BJ (cell line): ENCODE measurements around the gene TMEM221. TPM values are rescaled to one million over a fixed set of nuclear protein-coding genes. Genes with fewer than 3 reads are reported as not detected.

Source experiments
- CTCF ChIA-PET: fragments of 350-600 bp; formaldehyde crosslinking; extraction: SDS; loops from one replicate; lab custom pipeline; 2021; ENCODE audit warnings: antibody characterized with exemption, inconsistent platforms; lab: Yijun Ruan, JAX
- POLR2A ChIA-PET: fragments of 300-600 bp; sonication (Branson Sonifier 250); formaldehyde crosslinking; extraction: SDS; loops from one replicate; lab custom pipeline; 2021; ENCODE audit warnings: antibody characterized with exemption; lab: Charles Lee
- DNase-seq: peaks from one replicate; pipeline ENCODE4 v3.0.0-alpha.2; 2011; ENCODE audit warnings: low read depth
- H3K27me3 ChIP-seq: 2 replicates; pipeline ENCODE4 v1.6.0; 2011; ENCODE audit warnings: low read length; ENCODE audit not compliant: control insufficient read depth, insufficient read depth
- H3K36me3 ChIP-seq: 2 replicates; pipeline ENCODE4 v1.5.1; 2011; ENCODE audit warnings: low read length; ENCODE audit not compliant: control insufficient read depth, insufficient read depth
- H3K4me3 ChIP-seq: 2 replicates; pipeline ENCODE4 v1.5.1; 2011; ENCODE audit warnings: low read depth, mild to moderate bottlenecking, control low read depth, low read length
- polyA plus RNA-seq: library from polyadenylated mRNA; depleted of rRNA; stranded (reverse); fragments of >200 nt; gene quantifications from 2 replicates; pipeline ENCODE4 v1.2.3, GENCODE V29; 2011
- TF ChIP-seq, protein P1 (sequence below): IDR thresholded peaks from 2 replicates; pipeline ENCODE4 v1.5.1; 2011; ENCODE audit warnings: low read depth, mild to moderate bottlenecking, control low read depth, inconsistent platforms, low read length, moderate library complexity; ENCODE audit not compliant: insufficient read depth

The TMEM221 gene
- polyA plus RNA-seq, 1 experiment: 0.11 TPM

DNA sequence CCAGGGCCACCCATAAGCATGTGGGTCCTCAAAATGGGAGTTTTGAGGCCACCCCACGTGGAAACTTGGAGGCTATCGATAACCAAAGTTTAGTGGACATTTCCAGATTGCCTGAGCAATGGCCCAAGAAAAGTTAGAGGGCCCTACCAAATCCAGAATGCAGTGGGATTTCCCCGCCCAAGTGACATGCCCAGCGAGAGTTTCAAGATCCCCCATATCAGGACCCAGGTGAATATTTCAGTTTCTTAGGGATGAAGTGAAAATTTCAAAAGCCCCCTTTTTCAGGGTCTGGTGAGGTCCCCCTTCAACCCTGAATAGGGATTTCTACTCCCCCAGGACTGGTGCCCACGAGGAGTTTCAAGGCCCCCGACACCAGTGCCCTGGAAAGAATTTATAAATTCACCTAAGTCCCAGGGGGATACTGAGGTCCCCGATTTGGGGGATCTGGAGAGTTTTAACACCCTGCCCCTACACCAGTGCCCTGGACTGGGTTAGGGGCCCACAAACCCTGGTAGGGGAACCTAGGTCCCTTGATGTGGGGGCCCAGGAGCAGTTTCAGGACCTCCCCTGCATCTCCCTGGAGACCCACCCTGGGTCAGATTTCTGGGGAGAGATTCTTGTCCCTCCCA lies 43.7 kb downstream of the TMEM221 start:
- POLR2A ChIA-PET: interaction anchor here (0.6 kb wide), 1 partner anchor 102 kb away, joined by 3 read pairs; no protein-coding TSS in a partner anchor
- Histone ChIP-seq H3K4me3 (no peak overlapping the region), H3K27me3 (no peaks in the 10 kb centered on the region), H3K36me3 (no peaks in the 10 kb centered on the region)
- CTCF ChIA-PET: interaction anchor here (0.5 to 1.9 kb wide), 8 partner anchors 9 to 334 kb away, joined by 3 to 6 read pairs (median 4); no protein-coding TSS in a partner anchor
- no peak for DNase-seq
- TF ChIP-seq, protein P1, sequence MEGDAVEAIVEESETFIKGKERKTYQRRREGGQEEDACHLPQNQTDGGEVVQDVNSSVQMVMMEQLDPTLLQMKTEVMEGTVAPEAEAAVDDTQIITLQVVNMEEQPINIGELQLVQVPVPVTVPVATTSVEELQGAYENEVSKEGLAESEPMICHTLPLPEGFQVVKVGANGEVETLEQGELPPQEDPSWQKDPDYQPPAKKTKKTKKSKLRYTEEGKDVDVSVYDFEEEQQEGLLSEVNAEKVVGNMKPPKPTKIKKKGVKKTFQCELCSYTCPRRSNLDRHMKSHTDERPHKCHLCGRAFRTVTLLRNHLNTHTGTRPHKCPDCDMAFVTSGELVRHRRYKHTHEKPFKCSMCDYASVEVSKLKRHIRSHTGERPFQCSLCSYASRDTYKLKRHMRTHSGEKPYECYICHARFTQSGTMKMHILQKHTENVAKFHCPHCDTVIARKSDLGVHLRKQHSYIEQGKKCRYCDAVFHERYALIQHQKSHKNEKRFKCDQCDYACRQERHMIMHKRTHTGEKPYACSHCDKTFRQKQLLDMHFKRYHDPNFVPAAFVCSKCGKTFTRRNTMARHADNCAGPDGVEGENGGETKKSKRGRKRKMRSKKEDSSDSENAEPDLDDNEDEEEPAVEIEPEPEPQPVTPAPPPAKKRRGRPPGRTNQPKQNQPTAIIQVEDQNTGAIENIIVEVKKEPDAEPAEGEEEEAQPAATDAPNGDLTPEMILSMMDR: no peak

GRCh38 chr19:17404015-17404414 lies 44.5 kb downstream of the TMEM221 start:
- H3K4me3 ChIP-seq: no peak overlapping the region
- DNase-seq: no peak
- no peaks in the 10 kb centered on the region for H3K36me3 ChIP-seq
- ChIA-PET POLR2A (no interaction called here), CTCF (interaction anchor here (0.8 to 1.4 kb wide), 2 partner anchors 18 to 50 kb away, joined by 3 to 4 read pairs; no protein-coding TSS in a partner anchor)
- no peaks in the 10 kb centered on the region for H3K27me3 ChIP-seq
- TF ChIP-seq, protein P1: no peak

DNA sequence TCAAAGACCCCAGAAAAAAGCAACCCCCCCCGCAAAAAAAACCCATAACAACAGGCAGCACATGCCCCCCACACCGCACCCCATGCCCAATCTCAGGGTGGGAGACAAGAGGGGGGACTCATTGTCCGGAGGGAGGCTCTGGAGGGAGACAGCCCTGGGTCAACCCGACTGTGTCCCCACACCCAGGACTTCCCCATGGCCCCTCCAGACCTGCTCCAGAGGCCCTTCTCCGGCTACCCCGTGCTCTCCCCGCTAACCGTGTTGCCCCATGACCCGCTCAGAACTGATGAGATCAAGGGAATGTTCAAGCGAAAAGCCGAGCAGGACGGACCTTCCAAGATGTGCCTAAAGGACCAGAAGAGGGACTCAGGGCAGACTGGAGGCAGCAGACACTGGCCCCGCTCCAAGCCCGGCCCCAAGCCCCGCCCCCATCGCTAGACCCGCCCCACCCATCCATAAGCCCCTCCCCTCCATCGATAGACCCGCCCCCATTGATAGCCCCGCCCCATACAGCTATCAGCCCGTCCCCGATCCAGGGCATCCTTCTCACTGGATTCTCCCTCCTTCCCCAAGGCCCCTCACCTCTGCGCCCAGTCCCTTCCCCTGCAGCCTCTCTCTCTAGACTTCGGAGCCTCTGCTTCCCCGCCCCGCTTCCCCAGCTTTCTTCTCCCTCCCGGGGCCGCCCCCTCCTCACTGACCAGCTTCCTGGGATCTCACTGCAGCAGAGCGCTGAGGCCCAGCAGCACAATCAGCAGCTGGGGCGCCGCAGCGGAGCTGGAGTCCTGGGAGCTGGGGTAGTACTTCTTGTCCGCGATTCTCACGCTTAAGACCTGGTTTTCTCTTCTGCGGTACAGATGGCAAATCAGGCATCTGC lies 45.2 kb downstream of the TMEM221 start:
- TF ChIP-seq, protein P1: no peak
- H3K27me3 ChIP-seq: no peaks in the 10 kb centered on the region
- no peak for DNase-seq
- ChIA-PET CTCF (interaction anchor here (1.2 to 1.4 kb wide), 2 partner anchors 18 to 51 kb away, joined by 3 to 4 read pairs; no protein-coding TSS in a partner anchor), POLR2A (no interaction called here)
- no peaks in the 10 kb centered on the region for H3K36me3 ChIP-seq
- H3K4me3 ChIP-seq: no peak overlapping the region

DNA sequence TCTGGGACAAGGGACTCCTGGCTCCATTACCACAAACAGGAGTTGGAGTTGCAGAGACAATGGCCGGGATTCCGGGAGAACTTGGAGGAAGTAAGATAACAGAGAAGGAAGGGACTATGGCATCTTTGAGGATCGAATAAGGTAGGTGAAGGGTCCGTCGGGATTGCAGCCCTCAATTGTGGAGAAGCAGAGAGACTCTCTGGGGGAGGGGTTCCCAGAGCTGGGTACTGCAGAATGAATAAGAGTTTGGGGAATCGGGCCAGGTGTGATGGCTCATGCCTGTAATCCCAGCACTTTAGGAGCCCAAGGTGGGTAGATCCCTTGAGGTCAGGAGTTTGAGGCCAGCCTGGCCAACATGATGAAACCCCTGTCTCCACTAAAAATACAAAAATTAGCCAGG lies 46.8 kb downstream of the TMEM221 start:
- Histone ChIP-seq H3K4me3 (no peak overlapping the region), H3K36me3 (no peaks in the 10 kb centered on the region), H3K27me3 (no peaks in the 10 kb centered on the region)
- ChIA-PET CTCF (no interaction called here), POLR2A (no interaction called here)
- no peak for DNase-seq
- TF ChIP-seq, protein P1: no peak
